CD4-positive, alpha-beta T cell treated with Interleukin-6 at 100 ng/mL for 8 hours (primary cell): ENCODE measurements around the gene AUTS2.

Experiments used
- DNase-seq: peaks from one replicate; pipeline ENCODE4 v3.0.0-alpha.2; 2020; ENCODE audit warnings: mixed read lengths, low spot score

AUTS2 gene

DNA sequence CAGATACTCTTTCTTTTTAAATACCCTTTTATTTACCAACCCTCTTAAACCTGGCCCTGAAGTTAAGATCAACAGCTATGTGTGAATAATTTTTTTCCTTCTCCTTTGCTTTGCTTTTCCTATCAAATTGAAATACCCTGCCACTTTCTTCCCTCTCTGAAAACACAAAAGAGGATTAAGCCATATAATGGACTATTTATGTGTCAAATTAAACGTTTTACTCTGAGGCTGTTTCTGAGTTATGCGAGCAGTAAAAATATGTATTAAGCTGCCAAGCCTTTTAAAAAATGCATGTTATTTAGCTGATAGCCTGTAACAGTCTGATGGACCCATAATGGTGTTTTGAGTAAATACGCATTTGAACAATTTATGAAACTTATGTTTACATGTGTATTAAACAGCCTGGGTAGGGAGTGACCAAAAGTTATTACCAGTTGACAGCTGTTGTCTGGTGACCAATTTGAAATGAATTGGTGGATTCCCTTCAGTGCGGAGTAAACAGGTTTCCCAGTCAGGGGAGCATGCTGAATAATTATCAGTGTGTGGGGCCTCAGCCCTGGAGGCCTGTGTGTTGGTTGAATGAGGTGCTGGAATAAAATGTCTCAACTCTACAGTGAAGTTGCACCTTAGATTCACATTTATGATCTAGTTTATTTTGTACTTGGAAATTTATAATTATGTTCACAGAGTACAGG lies 89.6 kb downstream of the AUTS2 start:
- DNase-seq = no peak

- no peak for DNase-seq
Observed at GRCh38 chr7:69690329-69690728, 92.1 kb downstream of the AUTS2 start.

DNA sequence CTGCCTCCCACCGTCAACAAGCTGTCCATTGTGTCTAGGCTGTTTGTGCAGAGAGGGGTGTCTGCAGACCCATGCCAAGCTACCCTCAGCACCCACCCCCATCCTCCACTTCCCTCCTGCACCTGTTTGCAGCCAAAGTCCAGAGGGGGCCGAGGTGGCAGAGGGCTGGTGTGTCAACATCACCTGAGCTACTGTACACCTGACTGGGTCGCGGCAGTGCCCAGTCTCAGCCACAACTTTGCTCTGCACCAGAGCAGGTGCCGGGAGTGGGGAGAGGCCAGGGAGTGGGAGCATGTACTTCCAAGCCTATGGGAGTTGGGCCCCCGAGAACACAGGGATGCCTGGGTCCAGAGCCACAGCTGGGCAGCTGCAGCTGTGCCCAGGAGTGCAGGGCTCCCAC lies 93.1 kb downstream of the AUTS2 start:
- DNase-seq = no peak

DNA sequence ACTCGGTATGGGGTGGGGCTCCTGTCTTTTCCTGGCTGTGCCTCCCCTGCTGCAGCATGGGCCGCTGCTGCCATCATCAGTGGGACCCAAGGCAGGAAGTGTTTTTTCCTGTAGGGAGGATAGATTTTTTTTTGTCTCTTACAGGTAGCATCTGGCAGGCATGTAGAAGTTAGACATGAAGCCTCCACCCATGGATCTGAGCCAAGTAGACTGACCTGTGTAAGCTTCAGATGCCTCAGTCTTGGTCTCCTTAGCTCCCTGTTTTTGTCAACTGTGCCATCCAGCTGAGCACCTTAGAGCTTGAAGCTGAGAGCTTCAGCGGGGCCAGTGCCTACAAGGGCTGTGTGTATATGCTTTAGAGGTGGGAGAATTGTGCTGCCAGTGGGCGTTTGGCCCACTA lies 93.5 kb downstream of the AUTS2 start:
- no peak for DNase-seq

- DNase-seq = no peak
Observed at GRCh38 chr7:69692611-69693010, 94.3 kb downstream of the AUTS2 start.

GRCh38 chr7:69693042-69693441 lies 94.8 kb downstream of the AUTS2 start:
- no peak for DNase-seq

- DNase-seq = no peak
Observed at GRCh38 chr7:69696054-69696591, 97.8 kb downstream of the AUTS2 start.

DNA sequence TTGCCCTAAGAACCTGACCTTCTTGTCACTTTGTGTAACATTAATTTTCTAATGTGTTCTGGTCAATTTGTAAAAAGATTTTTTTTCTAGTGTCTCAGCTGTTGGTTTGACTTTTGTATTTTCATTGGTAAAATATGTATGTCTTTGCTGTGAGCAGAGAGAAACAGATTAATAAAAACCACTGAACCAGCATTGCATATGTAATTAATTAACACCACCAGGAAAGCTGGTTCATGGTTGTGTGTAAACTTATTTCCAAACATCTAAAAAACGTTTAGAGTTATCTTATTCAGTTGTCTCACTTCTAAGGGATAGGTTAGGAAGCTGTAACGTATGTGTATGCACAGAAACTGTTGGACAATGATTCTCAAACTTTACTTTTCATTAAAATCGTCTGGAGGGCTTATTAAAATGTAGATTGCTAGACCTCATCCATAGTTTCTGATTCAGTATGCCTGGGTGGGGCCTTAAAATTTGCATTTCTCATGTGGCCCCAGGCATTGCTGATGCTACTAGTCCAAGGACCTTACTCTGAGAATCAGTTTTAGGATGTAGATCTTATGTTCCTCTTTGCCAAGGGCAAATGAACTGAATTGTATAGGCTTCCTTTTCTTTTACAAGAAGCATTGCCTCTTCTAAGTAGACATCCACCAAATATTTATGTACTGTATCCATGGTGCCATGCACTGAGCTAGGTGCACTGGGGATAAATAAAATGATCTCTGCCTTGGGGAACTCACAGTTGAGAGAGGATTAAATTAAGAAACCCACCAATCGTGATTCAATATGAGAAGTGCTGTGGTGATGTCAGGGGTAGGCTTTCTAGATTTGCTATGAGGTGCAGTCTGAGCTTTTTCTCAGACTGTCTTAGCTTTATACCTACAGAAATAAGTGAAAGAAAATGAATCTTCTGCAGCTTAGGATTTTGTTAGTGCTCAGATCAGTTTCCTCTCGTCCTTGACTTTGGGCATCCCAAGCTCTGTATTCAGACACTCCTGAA lies 98.7 kb downstream of the AUTS2 start:
- no peak for DNase-seq

DNA sequence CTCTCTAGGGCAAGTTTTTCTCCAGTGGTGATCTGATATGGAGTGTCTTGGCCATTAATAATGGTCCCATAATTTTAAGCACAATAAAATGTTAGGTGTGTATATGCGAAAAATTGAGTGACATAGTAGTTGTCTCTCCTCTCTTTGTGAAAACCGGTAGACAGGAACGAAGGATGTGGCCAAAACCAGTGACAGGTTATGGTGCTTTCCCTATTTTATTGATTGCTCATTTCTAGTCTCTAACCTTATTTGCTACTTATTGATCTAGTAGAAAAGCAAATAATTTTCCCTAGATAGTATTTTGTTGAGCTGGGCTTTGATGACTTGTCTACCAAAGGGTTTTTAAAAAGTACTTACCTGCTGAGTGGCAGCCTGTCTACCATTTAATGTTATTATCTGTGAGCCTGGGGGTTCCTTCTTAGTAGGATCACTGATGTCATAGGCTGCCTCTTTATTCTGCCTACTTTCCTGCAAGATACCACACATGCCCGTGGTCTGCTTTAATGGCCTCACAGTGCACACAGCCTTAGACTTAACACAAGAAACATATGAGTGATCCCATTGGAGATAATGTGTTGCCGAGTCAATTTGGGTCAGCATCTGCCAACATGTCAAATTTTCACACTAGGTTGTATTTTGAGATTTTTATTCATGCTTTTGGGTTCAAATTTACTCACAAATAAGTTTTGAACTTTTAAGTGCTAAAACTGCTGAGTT lies 100.0 kb downstream of the AUTS2 start:
- DNase-seq = no peak

DNA sequence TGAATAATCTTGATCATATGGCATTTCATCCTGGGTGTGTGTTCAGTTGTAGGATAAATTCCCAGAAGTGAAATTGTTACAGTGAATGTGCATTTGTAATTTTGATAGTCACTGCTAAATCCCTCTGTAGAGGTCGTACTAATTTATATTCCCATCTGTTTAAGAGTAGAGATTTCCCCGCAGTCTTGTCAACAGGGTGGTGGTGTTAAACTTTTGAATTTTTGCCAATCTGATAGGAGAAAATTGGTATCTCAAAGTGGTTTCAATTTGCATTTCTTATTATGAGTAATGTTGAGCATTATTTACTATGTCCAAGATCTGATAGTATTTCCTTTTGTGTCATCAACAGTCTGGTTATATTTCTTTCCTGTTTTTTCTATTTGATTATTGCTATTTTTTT lies 101.7 kb downstream of the AUTS2 start:
- DNase-seq = no peak

DNA sequence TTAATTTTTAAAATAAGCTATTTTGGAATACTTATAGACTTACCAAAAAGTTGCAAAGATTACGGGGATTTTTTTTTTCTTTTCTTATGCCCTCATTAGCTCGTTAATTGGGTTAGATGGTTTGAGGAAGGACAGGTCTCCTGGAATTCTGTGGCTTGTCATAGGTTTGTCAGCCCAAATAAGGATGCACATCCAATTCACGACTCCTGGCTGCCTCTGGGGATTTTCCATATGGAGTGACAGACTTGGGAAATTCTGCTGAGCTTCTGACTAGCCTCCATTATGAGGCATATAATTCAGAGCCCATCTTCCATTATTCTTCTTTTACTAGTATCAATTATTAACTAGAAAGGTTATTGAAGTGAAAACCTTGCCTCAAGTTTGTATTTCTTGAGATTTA lies 102.1 kb downstream of the AUTS2 start:
- DNase-seq = no peak

DNA sequence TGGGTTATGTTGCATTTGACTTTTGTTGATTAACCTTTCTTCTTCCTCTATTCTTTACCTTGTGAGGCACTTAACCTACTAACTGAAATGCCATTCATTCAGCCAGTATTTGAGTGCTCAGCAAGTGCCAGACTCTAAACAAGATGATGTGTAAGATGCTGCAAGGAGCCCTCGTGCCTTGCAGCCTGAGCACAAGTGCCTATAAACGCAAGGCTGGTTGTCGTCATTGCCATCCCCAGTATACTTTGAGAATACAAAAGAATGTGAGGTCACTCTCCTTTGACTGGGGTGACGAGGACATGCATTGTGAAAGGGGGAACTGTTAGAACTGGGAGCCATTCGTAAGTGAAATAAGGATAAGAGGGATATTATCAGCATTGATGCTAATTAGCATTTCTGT lies 103.0 kb downstream of the AUTS2 start:
- DNase-seq = no peak

GRCh38 chr7:69702357-69702756 lies 104.1 kb downstream of the AUTS2 start:
- no peak for DNase-seq

DNA sequence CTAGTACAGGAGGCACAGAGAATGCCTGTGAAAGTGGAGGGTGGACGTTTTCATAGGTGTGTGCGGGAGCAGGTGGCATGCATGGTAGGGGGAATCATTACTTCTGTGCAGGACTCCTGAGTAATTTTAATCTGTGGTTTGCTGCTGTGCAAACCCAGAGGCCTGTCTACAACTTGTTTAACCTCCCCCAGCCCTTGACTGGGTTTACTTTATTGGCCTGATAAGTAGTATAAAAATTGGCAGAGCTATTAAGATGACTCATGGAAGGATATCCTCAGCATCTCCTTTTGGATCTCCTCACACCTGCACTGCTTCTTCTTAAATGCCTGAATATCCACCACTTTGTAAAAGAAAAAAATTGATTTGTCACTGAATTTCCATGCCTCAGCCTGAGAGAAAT lies 104.8 kb downstream of the AUTS2 start:
- no peak for DNase-seq

DNA sequence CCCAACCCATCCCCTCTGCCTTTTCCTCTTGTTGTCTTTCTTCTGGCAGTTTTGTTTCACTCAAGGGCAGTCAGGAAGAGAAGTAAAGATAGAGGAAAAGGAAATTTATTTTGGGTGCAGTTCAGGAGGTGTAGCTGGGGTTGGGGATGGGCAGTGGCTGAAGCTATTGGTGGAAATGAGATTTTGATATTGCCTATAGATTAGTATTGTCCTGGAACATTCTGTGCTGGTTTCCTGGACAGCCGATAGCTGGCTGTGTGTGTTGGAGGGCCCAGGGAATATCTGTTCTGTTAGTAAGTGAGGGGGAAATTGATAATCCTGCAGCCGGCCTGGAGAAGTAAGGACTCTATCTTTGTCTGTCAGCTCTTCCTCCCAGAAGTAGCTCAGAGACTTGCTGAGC lies 107.8 kb downstream of the AUTS2 start:
- DNase-seq = no peak

DNA sequence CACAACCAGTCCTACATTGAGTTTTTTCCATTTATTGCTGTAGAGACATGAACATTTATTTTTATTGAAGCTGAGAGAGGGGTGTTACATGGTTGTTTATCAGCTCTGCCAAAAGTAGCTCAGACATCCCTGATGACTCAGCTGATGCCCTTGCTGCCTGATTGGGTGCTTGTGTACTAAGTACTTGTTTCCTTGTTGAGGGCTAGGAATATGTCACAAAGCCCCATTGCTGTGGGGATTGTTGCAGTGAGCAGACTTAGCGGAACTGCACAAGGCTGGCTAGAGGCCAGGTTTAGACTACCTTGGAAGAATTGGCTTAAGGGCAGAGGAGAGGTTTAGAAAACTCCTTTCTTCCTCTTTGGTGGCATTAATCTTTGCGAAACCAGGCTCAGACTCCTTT lies 110.6 kb downstream of the AUTS2 start:
- no peak for DNase-seq

- DNase-seq = no peak
Observed at GRCh38 chr7:69710768-69711438, 112.6 kb downstream of the AUTS2 start.

DNA sequence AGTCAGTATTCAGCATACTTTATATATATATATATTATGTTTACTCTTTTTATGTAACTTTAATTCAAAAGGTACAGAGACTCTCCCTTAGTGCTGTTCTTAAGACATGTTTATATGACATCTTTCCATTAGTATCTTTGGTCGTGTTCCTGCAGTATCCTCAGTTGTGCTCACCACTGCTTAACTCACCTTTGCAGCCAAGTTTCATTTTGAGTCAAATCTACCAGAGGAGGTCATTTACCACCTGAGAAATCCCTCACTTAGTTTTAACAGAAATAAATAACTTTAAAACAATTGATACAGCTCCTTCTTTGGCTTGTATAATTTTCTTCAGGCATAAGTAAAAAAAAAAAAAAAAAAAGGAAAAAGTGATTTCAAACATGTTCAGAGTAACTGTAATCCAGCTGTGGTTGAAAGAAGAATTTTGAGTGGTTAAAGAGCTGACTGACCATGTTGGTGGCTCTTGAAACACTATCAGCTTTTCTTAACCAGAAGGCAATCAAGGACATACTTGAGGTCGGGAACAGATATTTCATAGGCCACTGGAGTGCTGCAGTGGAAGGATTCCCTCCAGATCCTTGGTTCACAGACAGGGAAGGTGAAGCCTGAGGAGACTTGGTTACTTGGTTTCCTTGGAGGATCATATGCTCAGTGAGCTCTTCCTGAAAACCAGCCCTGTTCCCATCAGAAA lies 116.8 kb downstream of the AUTS2 start:
- DNase-seq = no peak

- no peak for DNase-seq
Observed at GRCh38 chr7:69717221-69717620, 118.9 kb downstream of the AUTS2 start.

DNA sequence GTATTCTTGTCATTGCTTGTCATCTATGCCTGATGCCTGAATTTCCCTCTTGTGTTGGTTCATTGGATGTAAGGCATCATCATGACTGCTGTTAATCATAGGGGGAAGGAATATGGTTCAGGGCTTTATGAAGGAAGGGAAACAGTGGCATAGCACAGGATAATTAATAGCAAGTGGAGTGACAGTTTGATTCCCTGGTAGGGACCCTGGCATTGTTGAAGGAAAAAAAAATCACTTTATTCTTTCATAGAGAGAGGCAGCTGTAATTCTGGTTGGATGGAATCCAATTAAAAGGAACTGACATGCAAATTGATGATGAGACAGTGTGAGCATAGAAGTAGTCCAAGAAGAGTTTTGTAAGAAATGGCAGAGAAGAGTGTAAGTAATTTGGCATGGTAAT lies 121.4 kb downstream of the AUTS2 start:
- DNase-seq = no peak

- DNase-seq = no peak
Observed at GRCh38 chr7:69722843-69723242, 124.6 kb downstream of the AUTS2 start.
